DOHH2 (cell line): ENCODE data around the gene TMEM259.

Experiments used
- H3F3A ChIP-seq: fragments of 200-600 bp; sonication (generic), shearing (Covaris generic); 2 replicates; pipeline ENCODE4 v1.6.0; 2016; ENCODE audit warnings: antibody characterized with exemption, mild to moderate bottlenecking; ENCODE audit not compliant: control insufficient read depth, insufficient read depth
- H3K27ac ChIP-seq: fragments of 200-600 bp; sonication (generic); 2 replicates; pipeline ENCODE4 v1.5.1; 2014; ENCODE audit warnings: low read depth, mild to moderate bottlenecking, low read length, moderate library complexity
- H3K27me3 ChIP-seq: fragments of 200-600 bp; sonication (generic); 2 replicates; pipeline ENCODE4 v1.6.1; 2014; ENCODE audit warnings: mild to moderate bottlenecking, low read length, mixed read lengths; ENCODE audit not compliant: control insufficient read depth
- H3K36me3 ChIP-seq: fragments of 200-600 bp; sonication (generic); 2 replicates; pipeline ENCODE4 v1.6.1; 2014; ENCODE audit warnings: mild to moderate bottlenecking, low read length, moderate library complexity, mixed read lengths; ENCODE audit not compliant: control insufficient read depth
- H3K4me1 ChIP-seq: fragments of 200-600 bp; sonication (generic); 2 replicates; pipeline ENCODE4 v1.6.1; 2014; ENCODE audit warnings: mild to moderate bottlenecking, low read length, mixed read lengths; ENCODE audit not compliant: control insufficient read depth
- H3K4me2 ChIP-seq: fragments of 200-600 bp; sonication (generic); 2 replicates; pipeline ENCODE4 v1.6.0; 2014; ENCODE audit warnings: mild to moderate bottlenecking, low read length, moderate library complexity
- H3K4me3 ChIP-seq: fragments of 200-600 bp; sonication (generic); 2 replicates; pipeline ENCODE4 v1.5.1; 2014; ENCODE audit warnings: mild to moderate bottlenecking, low read length, mixed read lengths
- H3K79me2 ChIP-seq: fragments of 200-600 bp; sonication (generic); 2 replicates; pipeline ENCODE4 v1.6.1; 2014; ENCODE audit warnings: mild to moderate bottlenecking, low read length, mixed read lengths; ENCODE audit not compliant: control insufficient read depth
- H3K9me2 ChIP-seq: fragments of 200-600 bp; sonication (generic); replicated peaks from 2 replicates; pipeline ENCODE4 v1.6.1; 2014; ENCODE audit warnings: mild to moderate bottlenecking, low read length, mixed read lengths; ENCODE audit not compliant: control insufficient read depth
- H3K9me3 ChIP-seq: fragments of 200-600 bp; sonication (generic); 2 replicates; pipeline ENCODE4 v1.6.1; 2014; ENCODE audit warnings: antibody characterized with exemption, low read length, mixed read lengths; ENCODE audit not compliant: control insufficient read depth, insufficient read depth
- H4K20me1 ChIP-seq: fragments of 200-600 bp; sonication (generic); 2 replicates; pipeline ENCODE4 v1.6.0; 2014; ENCODE audit warnings: low read depth, mild to moderate bottlenecking, antibody characterized with exemption, low read length, moderate library complexity; ENCODE audit not compliant: control insufficient read depth, insufficient read depth
- EZH2phosphoT487 ChIP-seq: fragments of 200-600 bp; sonication (generic); IDR thresholded peaks from 2 replicates; pipeline ENCODE4 v1.6.1; 2017; ENCODE audit warnings: borderline replicate concordance, mild to moderate bottlenecking, antibody characterized with exemption, low read length, moderate library complexity, mixed read lengths
- TF ChIP-seq, protein P1 (sequence below): fragments of 200-600 bp; sonication (generic); IDR thresholded peaks from one replicate; pipeline ENCODE4 v1.5.1; 2014; ENCODE audit warnings: antibody characterized with exemption, mild to moderate bottlenecking, low read depth, low read length; ENCODE audit not compliant: poor library complexity, severe bottlenecking

Gene TMEM259

GRCh38 chr19:998064-998463 is 22.9 kb downstream of the TMEM259 start:
- H3K27ac ChIP-seq = no peak overlapping the region
- 0 out of 2 replicates have a peak, but pooled peaks cover 3% of the 10 kb centered on the region for H3F3A ChIP-seq
- no peaks in the 10 kb centered on the region for H3K9me3 ChIP-seq
- H3K9me2 ChIP-seq = no peaks in the 10 kb centered on the region
- H3K4me1 ChIP-seq = peaks cover 10% of the 10 kb centered on the region
- H3K27me3 ChIP-seq = peaks cover 44% of the 10 kb centered on the region
- H4K20me1 ChIP-seq = no peaks in the 10 kb centered on the region
- H3K79me2 ChIP-seq = no peaks in the 10 kb centered on the region
- H3K36me3 ChIP-seq = peaks cover 4% of the 10 kb centered on the region; the same call in 1 of the 2 replicates
- H3K4me2 ChIP-seq = no peak overlapping the region
- TF ChIP-seq, protein P1, sequence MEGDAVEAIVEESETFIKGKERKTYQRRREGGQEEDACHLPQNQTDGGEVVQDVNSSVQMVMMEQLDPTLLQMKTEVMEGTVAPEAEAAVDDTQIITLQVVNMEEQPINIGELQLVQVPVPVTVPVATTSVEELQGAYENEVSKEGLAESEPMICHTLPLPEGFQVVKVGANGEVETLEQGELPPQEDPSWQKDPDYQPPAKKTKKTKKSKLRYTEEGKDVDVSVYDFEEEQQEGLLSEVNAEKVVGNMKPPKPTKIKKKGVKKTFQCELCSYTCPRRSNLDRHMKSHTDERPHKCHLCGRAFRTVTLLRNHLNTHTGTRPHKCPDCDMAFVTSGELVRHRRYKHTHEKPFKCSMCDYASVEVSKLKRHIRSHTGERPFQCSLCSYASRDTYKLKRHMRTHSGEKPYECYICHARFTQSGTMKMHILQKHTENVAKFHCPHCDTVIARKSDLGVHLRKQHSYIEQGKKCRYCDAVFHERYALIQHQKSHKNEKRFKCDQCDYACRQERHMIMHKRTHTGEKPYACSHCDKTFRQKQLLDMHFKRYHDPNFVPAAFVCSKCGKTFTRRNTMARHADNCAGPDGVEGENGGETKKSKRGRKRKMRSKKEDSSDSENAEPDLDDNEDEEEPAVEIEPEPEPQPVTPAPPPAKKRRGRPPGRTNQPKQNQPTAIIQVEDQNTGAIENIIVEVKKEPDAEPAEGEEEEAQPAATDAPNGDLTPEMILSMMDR = no peak
- TF ChIP-seq EZH2phosphoT487 = no peak
- H3K4me3 ChIP-seq = no peak overlapping the region

DNA sequence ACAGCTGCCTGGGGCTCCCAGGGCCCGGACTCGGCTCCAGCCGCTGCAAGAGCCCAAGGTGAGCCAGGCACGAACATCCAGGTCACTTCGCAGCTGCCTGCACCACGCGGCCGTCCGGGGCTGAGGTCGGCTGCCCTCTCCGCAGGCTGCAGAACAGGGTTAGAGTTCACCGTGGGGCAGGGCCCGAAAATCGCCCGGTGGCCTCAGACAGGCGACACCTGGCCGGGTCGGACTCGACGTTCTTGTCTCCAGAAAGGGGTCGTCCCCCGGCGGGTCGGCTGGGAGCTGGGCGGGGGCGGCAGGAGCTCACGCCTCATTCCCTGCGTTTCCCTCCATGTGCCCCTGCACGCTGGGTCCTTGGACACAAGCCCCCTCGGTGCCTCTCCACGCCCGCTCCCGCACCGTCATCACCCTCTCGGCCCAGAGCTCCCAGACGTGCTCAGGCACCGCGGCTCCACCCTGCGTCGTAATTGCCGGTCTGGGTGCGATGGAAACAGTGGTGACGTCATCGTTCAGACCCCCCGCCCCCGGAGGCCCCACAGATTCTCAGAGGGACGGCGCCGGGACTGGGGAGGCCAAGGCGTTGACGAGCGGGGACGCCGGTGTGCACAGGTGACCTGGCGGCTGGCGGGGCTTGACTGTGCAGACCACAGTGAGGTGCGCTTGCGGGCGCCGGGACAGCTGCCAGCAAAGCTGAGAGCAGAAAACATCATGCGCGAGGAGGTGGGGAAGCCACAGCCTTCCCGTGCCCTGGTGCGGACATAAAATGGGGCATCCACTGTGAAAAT is 24.7 kb downstream of the TMEM259 start:
- no peak overlapping the region for H3K4me2 ChIP-seq
- H3K9me2 ChIP-seq = no peaks in the 10 kb centered on the region
- peaks cover 6% of the 10 kb centered on the region for H3K4me1 ChIP-seq
- H4K20me1 ChIP-seq = no peaks in the 10 kb centered on the region
- H3K4me3 ChIP-seq = no peak overlapping the region
- no peak overlapping the region for H3K27ac ChIP-seq
- H3K9me3 ChIP-seq = no peaks in the 10 kb centered on the region
- 0 out of 2 replicates have a peak, but pooled peaks cover 3% of the 10 kb centered on the region for H3F3A ChIP-seq
- H3K27me3 ChIP-seq = peaks cover 40% of the 10 kb centered on the region
- no peak for TF ChIP-seq EZH2phosphoT487
- TF ChIP-seq, protein P1 = no peak
- no peaks in the 10 kb centered on the region for H3K79me2 ChIP-seq
- H3K36me3 ChIP-seq = peaks cover 16% of the 10 kb centered on the region

- peaks cover 26% of the 10 kb centered on the region for H3K36me3 ChIP-seq
- H3K4me3 ChIP-seq = no peak overlapping the region
- H4K20me1 ChIP-seq = no peaks in the 10 kb centered on the region
- peaks cover 4% of the 10 kb centered on the region; the same call in 1 of the 2 replicates for H3K9me3 ChIP-seq
- no peak overlapping the region for H3K4me2 ChIP-seq
- H3K4me1 ChIP-seq = peaks cover 5% of the 10 kb centered on the region
- no peaks in the 10 kb centered on the region for H3K79me2 ChIP-seq
- H3K9me2 ChIP-seq = no peaks in the 10 kb centered on the region
- no peak for TF ChIP-seq EZH2phosphoT487
- TF ChIP-seq, protein P1 = no peak
- no peak overlapping the region for H3K27ac ChIP-seq
- peaks cover 34% of the 10 kb centered on the region for H3K27me3 ChIP-seq
- peaks cover 3% of the 10 kb centered on the region; the same call in 1 of the 2 replicates for H3F3A ChIP-seq
Observed at GRCh38 chr19:995051-995827, 25.7 kb downstream of the TMEM259 start.
